HG02973 (cell line): ENCODE measurements around the gene PLA2G4C.

Source experiments
- ATAC-seq: cut with Tn5 transposase; IDR thresholded peaks from one replicate; pipeline ENCODE4 v1.9.1; 2021; ENCODE audit warnings: moderate library complexity; ENCODE audit not compliant: unreplicated experiment

Gene PLA2G4C, protein sequence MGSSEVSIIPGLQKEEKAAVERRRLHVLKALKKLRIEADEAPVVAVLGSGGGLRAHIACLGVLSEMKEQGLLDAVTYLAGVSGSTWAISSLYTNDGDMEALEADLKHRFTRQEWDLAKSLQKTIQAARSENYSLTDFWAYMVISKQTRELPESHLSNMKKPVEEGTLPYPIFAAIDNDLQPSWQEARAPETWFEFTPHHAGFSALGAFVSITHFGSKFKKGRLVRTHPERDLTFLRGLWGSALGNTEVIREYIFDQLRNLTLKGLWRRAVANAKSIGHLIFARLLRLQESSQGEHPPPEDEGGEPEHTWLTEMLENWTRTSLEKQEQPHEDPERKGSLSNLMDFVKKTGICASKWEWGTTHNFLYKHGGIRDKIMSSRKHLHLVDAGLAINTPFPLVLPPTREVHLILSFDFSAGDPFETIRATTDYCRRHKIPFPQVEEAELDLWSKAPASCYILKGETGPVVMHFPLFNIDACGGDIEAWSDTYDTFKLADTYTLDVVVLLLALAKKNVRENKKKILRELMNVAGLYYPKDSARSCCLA

DNA sequence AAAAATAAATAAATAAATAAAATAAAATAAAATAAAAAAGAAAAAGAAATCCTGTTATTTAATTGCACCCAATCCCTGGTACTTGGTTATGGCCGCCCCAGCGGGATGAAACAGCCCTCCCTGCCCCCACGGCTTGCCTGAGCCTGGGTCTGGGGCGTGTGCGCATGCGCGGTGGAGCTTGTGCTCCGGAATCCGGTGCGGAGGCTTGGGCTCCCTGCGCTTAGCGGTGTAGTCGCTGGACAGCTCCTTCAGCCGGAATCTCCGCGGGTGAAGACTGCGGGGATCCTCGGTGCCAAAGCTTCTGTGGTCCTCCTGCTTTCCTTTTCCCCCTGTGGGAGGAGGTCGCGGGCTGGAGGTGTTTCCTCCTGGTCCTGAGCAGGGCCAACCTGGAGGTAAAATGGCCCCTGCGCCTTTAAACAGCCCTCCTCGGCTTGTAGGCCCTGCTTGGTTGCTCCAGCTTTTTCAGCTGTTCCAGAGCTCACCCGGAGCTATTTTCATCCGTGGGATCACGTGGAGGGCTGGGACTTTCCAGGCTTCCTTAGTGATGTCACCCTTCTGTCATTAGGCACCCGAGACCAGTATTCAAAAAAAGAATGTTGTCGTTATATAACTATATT lies at the start of gene PLA2G4C:
Gene PLA2G4C, minus strand, starts transcription at position 468 of the 617 bp plus-strand sequence. CDS start 4,288 bp downstream, outside the sequence.
- no peak for ATAC-seq

DNA sequence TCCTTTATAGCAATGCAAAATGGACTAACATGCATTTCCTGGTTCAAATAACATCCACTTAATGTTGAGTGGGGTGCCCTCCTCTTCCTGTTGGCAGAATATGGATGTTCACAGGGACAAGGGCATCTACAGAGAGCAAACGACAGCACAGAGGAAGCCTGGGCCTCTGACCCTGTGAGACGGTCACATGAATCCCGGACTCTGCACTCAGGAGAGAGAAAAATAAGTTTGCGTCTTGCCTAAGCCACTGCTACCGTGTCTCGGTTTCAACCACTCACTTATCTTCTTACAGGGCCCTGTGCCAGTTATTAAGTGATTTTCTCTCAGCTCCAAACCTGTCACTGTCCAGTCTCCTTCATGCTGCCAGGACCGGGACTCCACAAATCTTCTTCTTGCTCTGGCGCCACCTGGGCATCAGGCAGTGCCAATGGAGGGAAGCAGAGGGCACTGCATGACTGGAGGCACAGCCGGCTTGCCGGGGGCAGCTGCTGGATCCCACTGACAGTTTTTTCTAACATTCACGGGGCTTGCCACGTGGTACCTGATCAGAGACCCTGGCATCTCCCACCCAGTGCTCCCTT lies 47.7 kb upstream of the PLA2G4C start:
- ATAC-seq = no peak

DNA sequence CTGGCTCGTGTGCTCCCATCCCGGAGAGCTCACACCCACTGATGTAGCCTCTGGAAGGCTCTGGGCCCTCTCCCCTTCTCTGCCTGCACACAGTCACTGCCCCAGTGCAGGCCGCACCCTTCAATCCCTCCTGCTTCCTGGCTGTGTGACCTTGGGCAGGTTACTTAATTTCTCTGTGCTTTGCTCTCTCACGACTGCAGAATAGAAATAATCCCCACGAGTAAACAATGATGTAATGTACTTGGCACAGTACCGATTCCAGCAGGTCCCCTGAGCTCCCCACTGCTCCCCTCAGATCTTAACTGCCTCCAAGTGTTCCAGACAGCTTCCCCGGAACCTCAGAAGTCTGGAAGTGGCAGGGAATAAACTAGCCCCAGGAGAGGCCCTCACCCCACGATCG lies 43.4 kb upstream of the PLA2G4C start:
- no peak for ATAC-seq

DNA sequence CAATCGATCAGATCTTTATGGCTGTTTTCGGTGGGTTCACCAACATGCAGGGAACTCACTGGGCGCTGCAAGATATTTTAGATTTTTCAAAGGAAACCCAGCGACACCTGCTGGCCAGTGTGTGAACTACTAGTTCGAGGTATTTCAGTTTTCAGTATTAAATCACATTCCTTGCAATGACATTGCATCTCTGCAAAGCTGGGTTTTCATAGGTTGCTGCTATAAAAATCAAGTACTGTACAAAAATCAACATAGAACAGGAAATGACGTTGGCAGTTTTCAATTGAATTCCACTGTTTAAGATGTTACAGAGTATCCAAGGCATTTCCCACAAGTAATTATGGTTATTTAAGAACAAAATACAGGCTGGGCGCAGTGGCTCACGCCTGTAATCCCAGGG lies 41.9 kb upstream of the PLA2G4C start:
- ATAC-seq = no peak

DNA sequence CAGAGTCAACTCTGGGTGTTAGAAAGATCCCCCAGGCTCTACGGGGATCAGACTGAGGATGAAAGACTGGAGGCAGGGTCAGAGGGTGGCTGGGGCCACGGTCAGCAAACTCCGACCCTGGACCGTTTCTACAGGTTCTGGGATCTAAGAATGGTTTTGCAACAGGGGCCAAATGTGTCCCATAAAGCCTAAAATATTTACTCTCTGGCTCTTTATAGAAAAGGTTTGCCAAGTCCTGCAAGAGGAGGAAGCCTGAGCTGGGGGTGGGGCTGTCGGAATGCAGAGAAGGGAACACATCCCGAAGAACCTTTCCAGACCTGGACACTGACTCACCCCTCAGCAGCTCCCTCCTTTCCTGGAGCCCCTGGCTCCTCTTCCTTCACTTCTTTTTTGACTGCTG lies 38.8 kb upstream of the PLA2G4C start:
- no peak for ATAC-seq

DNA sequence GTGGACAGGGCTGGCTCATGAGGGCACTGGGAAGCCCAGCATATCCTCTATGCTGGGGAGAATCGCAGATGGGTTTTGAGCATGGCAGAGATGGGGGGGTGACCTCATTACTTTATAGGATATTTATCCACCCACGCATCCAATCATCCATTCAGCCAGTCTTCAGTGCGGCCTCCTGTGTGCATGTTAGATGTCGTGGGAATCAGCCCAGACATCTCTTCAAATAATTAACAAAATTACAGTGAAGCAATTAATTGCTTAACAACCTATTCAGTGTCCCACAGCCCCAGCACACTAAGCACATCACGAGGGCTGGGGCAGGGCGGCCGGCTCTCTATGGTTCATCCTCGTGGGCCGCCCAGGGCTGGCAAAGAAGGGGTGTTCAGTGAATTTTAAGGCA lies 38.0 kb upstream of the PLA2G4C start:
- ATAC-seq = no peak

DNA sequence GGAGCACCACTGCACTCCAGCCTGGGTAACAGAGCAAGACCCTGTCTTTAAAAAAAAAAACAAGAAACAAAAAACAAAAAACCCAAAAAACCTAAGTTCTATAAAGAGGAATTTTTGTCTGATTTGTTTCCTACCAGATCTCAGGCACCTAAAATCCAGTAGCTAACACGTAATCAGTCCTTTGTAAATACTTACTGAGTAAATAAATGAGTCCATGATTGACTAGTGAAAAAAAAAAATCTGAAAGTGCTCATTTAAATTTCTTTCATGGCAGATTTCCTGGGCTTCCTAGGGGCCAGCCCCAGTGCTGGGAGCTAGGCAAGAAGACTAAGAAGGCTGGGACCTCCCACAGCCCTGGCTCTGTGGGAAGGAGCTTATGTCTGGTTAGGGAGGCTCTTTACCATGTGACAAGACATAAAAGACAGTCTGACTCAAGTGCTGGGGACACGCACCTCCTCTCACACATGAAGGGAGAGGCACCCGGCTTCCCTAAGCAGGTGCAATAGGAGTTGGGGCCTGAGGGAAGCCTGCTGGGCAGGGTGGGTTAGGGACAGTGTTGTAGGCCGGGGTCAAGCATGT lies 37.1 kb upstream of the PLA2G4C start:
- no peak for ATAC-seq

DNA sequence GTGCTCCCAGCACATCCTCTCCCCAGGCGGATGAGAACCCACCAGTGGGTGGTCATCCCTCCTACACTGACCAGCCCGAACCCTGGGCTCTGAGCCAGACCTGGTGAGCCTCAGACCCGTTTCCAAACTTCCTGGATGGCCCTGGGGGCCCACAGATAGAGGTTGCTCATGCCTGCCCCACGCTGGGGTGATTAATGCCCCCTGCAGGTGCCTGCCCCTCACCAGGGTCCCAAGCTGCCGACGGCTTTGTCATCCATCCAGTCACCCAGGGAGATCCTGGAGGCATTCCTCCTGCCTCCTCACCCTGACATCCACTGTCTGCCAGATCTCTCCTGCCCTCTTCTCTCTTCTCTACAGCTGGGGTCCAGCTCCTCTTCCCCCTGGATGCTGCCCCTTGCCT lies 28.4 kb upstream of the PLA2G4C start:
- ATAC-seq = no peak

DNA sequence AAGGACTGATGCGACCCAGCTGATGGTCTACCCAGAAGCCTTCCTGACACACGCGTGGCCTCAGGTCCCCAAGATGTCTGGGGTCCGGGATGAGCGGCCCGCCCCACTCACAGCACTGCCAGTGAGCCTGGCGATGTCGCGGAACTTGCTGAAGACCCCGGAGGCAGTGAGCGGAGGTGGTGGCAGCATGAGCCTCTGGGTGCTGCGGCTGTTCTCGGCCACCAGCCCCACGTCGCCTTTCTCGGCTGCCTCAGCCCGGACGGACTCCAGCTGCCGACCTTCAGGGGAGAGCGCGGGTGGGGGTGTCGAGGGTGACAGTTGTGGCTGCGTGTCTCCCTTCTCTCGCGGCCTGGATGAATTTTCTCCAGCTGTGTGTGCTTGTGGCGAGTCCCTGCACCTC lies 26.8 kb upstream of the PLA2G4C start:
- no peak for ATAC-seq

DNA sequence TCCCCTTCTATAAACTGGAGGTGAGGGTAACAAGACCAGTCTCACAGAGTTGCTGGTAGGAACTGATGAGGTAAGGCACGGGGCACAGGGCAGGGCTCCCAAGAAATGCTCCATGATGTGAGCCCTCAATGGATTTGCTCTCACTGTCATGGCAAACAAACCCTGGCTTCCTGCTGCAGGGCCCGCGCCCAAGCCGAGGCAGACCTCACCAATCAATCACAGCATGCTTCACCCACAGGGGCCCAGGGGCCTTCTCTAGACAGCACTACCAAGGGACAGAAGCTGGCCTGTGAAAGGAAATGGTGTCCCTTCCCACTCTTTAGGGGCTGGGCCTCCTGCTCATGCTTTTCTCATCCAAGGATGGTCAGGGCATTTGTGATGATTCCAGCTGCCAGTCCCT lies 25.9 kb upstream of the PLA2G4C start:
- no peak for ATAC-seq

DNA sequence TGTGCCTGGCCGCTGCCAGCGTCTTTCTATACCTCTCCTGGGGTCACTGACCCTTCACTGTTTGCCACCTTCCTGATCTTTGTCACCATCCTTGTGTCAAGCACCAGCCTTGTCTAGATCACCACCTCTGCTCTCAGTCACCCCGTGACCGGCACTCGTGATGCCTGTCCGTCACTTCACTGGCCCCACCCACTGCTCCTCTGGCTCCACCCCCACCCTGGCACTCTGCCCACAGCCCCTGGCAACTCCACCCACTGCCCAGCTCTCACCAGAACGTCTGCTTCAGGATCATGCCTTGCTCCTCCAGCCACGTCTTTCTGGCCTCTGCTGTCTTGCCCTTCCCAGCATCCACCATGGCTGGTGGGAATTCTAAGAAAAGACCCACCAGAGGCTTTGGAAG lies 24.8 kb upstream of the PLA2G4C start:
- ATAC-seq = no peak

DNA sequence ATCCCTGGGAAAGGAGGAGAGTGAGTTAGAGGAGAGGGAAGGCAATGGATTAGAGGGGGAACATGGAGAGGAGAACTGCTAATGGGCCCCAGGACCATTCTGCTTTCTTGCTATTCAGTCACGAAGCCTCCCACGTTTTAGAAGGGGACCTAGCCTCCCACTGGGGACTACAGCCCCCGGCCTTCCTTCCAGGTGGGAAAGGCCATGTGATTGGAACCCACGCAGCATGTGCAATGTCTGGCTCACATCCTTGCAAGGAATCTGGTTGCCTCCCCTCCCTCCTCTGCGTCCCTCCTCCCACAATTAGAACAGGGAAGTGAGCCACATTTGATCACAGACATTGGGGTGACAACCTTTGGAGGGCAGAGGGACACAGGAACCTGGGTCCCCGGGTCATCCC lies 22.5 kb upstream of the PLA2G4C start:
- ATAC-seq = no peak

DNA sequence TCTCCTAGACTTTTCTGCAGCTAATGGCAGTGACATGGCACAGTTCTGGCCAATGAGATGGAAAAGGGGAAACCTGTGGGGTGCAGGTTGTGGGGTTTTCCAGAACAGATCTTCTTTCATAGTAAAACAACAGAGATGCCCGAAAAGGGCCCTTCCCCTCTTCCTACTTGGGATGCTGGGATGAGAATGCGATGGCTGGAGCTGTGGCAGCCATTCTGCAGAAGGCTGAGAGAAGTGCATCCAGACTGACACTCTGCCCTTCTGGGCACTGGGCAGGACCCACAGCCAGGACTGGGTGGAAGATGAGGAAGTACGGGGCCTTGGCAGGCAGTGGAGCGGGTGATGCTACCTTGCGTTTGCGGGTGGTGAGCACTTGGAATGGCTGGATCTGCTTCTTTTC lies 16.9 kb upstream of the PLA2G4C start:
- no peak for ATAC-seq

DNA sequence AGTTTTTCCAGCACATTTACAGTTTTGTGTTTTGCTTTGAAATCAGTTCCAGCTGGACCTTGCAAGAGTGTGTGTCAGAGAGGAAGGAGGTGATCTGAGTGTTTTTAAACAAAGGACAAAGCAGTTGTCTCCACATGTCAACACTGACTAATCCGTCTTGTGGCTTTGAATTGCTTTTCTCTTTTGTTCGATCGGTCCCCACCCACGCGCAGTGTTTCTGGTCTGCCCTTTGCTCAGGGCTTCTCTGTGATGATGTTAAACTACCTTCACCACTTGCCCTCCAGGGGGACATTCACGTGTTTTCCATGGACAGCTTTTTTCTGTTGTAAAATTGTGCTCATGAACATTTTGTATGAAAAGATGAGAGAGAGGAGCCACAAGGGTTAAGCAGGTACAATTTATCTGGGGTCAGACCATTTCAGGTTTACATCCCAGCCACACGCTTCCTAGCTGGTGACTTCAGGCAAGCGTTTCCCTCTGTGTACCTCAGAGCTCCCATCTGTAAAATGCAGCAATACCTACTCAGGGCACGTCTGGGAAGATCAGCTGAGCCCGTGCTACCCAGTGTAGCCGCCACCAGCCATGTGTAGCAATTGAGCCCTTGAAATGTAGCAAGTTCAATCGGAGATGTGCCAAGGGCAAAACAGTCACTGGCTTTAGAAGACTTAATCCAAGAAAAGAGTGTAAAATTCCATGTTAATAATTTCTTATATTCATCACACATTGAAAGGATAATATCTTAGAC lies 13.5 kb upstream of the PLA2G4C start:
- no peak for ATAC-seq

DNA sequence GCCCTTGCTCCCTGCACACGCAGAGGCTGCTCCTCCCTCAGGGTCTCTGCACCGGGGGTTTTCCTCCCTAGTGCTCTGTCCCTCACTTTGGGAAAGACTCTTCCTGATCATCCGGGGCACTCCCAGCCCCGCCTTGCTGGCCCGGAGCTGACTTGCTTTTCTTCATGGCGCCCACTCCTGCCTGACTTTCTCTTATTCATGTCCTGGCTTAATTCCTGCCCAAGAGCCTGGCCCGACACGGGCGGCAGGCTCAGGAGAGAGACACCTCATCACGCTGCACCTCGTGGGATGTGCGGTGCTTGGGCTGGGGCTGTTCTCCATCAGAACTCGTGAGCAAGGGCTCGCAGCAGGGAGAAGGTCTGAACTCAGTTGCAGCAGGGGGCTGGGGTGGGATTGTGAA lies 11.8 kb upstream of the PLA2G4C start:
- ATAC-seq = no peak

DNA sequence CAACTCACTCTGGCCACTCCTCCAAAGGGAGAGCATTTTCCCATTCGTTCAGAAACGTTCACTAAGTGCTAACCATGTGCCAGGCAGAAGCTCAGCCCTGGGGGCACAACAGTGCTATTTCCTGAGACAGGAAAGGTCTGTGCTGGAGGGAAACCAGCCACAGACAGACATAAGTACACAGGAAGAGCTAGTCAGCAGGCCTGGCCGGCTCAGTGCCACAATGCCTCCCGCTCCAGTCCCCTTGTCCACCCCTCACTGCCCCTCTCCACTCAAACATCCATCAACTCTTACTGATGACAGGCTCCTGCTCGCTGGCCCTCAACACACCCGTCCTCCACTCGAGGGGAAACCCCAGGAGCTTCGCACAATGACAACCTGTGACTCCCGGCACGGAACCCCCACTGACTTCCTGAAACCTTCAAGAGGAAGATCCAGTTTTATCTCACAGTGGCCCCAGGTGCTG lies 11.3 kb upstream of the PLA2G4C start:
- ATAC-seq = no peak

DNA sequence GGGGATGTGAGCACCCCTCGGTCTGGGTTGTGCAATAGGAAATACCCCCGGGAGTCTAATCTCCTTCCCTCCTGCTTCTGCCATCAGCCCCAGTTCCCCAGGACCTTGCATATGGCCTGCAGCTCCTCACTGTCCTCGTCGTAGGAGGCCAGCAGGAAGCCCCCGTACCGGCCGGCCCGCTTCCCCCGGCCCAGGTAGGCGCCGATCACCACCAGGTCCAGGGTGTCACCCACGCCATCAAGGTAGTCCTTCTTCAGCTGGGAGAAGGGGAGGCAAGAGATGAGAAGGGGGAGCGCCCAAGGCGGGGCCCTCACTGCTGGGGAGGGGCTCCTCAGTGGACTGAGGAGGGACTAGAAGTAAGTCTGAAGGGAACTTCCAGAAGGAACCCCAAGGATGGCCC lies 10.4 kb upstream of the PLA2G4C start:
- no peak for ATAC-seq

DNA sequence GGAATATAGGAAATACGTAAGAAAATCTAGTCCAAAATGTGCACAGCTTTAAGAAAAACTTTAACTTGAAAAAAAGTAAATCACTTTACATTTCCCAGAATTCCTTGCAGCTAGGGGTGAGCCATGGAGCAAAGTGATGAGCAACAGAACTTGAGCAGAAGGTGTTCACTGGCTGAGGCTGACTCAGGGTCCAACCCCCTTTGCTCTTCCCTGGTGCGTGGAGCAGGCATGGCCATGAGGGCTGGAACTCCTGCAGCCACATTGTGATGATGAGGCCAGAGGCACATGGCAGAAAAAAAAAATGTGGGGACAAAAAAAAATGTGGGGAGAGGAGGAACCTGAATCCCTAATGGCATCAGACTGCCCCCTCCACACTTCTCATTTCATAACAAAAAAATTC lies 9.9 kb upstream of the PLA2G4C start:
- ATAC-seq = no peak

DNA sequence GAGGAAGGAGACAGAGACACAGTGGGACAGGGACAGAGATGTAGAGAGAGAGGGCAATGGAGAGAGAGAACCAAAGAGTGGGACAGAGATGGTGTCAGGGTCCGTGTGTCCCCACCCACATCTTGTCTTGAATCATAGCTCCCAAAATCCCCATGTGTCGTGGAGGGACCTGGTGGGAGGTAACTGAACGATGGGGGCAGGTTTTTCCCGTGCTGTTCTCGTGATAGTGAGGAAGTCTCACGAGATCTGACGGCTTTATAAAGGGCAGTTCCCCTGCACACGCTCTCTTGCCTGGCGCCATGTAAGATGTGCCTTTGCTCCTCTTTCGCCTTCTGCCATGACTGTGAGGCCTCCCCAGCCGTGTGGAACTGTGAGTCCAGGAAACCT lies 7.5 kb upstream of the PLA2G4C start:
- ATAC-seq = no peak

DNA sequence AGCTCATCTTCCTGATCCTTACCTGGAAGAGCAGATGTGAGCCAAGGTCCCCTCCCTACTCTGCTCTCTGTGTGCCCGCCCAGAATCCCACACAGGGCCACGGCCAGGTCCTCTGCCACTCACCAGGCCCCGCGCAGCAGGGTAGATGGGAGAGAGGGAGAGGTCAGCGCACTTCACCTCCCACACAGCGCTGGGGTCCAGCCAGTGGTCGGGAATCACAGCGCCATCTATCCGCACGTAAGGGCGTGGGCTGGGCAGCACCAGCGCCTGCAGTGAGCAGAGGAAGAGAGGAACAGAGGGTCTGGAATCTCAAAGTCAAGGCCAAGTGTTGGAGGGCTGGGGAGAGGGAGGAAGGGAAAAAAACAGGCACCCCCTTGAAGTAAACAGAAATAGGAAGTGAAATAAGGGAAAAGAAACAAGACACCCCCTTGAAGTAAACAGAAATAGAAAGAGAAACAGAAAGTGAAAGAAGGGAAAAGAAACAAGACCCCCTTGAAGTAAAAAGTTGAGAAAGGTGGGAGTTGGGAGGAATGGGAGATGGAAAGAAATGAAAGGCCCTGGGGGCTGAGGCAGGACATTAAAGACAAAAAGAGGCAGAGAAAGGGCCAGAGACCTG lies 7.0 kb upstream of the PLA2G4C start:
- ATAC-seq = no peak
